COLO829 (cell line): ENCODE measurements around the gene ST6GALNAC4.

Experiments
- DNase-seq: peaks from one replicate; pipeline ENCODE4 v3.0.0; 2012; ENCODE audit warnings: low spot score

ST6GALNAC4 gene

DNA sequence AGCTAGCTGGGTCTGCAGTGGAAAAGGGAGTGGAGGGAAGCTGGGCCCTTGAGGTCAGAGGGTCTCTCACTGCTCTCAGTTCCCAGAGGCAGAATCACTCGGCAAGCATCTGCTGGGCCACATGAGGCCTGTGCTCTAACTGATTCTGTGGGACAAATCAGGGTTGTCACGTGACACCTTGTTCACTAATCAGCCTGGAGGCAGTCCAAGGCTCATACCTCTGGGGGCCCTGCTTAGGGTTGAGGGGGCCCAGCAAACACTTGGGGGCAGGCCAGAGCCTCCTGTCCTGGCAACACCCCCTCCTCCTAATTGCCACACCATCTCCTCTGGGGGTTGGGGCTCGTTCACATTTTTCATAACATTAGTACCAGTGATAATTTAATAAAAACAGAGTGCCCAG lies 29.9 kb upstream of the ST6GALNAC4 start:
- DNase-seq: no peak

DNA sequence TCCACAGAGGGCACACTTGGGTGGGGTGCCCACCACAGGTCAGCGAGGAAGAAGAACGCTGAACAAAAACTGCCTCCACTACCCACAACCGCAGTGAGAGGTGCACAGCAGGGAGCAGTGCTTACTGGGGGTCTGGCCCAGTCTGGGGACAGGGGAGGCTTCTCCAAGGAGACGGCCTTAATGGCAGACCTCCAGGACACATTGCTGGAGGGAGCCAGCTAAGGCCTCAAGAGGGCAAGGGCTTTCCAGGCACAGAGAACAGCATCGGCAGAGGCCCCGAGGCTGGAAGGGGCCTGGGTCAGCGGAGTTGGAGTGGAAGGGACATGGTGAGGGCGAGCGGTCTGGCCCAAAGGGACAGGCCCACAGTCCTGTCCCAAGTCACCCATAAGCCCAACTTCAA lies 29.1 kb upstream of the ST6GALNAC4 start:
- no peak for DNase-seq

DNA sequence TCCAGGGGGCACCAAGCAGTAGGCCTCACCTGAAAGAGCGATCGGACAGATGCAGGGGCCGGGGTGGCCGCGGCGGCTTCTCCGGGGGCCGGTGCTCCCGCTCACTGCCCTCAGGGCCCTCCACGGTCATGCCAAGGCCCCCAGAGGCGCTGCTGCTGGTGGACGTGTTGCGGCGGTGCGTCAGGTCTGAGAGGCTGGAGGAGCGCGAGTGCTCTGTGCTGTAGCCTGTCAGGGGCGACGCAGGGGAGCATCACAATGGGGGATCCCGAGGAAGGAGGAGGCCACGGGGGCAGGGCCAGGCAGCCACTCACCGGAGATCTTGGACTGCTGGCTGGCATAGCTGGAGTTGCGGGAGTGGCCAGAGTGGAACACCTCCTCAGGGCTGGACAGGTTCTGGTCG lies 28.5 kb upstream of the ST6GALNAC4 start:
- DNase-seq: no peak

GRCh38 chr9:127944586-127945218 lies 27.9 kb upstream of the ST6GALNAC4 start:
- no peak for DNase-seq

GRCh38 chr9:127943731-127944144 lies 26.9 kb upstream of the ST6GALNAC4 start:
- DNase-seq: peak; percentile 83

- no peak for DNase-seq
Measured at GRCh38 chr9:127943011-127943662, 26.3 kb upstream of the ST6GALNAC4 start.

- peak; percentile 69 for DNase-seq
Measured at GRCh38 chr9:127942216-127943010, 25.6 kb upstream of the ST6GALNAC4 start.

DNA sequence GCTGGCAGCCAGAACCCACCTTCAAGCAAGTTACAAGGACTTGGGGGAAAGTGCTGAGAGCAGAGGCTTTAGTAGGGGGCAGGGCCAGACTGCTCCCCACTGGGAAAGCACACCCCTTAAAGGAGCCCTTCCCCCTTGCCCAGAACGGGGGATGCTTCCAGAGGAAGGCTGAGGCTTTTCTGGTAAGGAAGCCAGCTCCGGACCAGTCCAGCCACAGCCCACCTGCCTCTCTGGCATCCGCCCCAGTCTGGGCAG lies 25.0 kb upstream of the ST6GALNAC4 start:
- DNase-seq: no peak

GRCh38 chr9:127941062-127941960 lies 24.5 kb upstream of the ST6GALNAC4 start:
- DNase-seq: no peak

GRCh38 chr9:127940593-127940992 lies 23.8 kb upstream of the ST6GALNAC4 start:
- DNase-seq: no peak

- no peak for DNase-seq
Measured at GRCh38 chr9:127938298-127938690, 21.5 kb upstream of the ST6GALNAC4 start.

DNA sequence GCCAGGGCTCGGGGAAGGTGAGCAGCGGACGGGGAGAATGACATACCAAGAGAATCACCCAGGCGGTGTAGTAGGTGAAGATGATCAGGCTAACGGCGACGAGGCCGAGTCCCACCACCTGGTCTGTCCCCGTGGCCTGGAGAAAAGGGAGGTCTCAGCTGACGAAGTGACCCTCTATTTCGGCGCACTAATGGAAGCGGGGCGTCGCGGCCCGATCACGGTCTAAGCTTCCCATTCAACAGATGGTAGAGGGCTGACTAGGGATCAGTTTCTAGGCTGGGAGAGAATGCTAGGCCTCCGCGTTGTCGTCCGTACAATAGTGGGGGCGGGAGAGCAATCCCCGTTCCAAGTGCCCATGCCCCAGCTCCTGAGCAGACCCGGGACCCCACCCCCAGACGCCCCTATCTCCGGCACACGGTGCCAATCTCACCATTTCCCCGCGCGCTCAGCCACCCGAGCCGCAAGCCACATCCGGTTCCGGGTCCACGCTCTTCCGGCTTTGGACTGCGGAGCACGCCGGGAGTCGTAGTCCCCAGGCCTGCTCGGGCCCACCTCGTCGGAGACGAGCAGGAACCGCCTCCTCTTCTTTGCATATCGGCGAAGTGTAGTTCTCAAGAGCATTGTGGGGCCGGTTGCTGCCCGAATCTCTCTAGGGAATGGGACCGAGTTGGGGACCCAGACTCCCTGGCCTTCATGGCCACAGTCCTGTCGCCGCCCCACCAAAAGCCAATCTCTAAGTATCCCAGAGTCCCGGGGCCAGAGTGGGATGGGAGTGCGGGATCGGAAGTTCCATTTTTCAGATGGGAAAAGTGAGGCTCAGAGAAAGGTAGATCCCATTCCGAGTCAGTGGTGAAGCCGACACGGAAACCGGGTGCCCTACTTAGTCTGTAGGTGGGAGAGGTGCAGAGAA lies 20.8 kb upstream of the ST6GALNAC4 start, which contains the start of gene DPM2:
TSS of gene DPM2 (minus strand) at position 467 of the 910 bp plus-strand sequence. CDS start at position 433, 34 bp downstream.
- DNase-seq: peak; percentile 90

DNA sequence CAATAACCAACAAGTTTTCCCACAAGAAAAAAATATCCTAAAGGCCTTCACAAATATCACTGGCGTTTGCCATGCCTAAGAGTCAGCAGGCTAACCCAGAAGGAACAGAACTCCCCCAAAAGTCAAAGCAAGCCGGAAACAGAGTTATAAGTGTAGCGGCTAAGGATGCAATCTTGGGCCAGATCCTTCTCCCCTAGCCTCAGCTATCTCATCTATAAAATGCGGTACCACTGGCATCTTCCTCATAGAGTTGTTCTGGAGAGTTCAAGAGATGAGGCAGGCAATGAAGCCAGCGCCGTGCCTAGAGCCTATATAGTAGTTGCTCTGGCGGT lies 20.2 kb upstream of the ST6GALNAC4 start:
- DNase-seq: no peak

DNA sequence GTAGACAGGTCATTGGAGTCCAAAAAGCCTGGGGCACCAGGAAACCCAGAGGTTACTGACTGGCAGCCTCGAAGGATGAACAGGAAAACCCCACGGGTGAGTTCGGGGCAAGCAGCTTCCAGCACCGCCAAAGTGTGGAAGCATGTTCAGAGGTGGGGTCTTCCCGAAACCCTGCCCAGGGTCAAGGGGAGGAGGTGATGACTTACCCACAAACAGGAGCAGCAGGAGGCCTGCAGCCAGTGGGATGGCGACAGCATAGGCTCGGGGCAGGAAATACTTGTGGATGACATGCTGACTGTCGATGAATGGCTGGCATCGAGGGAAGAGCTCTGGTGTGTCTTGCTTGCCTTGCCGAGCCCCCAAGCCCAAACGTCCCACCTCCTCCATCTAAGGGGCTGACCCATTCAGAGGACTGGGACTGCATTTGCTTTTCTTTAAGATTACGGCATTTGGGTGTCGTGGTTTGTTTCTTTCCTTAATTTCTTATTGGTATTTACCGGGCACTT lies 19.6 kb upstream of the ST6GALNAC4 start:
- no peak for DNase-seq

DNA sequence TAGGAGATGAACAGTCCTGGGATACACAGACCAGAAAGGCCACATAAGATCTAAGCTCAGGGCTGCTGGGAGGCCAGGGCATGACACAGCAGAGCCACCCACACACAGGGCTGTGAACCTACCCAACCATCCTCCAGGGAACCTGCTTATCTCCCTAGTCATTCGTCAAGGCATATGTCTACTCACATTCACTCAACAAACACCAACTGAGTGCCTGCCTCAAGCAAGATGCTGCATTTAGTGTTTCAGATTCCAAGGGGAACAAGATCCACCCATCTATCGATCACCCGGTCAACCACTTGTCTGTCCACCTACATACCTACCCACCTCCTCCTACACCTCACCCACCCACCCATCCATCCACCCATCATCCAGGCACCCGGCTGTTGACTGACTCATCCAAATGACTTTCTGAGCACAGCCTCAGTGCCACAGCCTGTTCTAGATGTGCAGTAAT lies 19.0 kb upstream of the ST6GALNAC4 start:
- DNase-seq: no peak

DNA sequence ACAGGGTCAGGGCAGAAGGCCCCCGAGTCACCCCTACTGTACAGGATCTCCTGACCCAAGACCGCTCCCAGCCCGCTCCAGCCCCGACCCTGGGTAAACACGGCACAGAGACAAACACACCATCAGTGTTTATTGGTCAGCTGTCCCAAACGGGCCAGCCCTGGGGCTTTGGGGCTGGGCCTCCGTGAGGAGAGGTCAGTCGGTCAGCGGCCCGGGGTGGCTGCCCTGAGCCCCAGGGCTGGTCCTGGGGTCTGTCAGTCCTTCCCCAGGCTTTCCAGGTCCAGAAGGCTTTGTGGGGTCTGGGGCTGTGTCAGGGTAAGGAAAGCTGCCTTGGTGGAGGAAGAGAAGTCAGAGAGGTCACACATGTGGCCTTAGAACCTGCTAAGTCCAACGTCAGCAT lies 18.1 kb upstream of the ST6GALNAC4 start:
- DNase-seq: no peak

- DNase-seq: no peak
Measured at GRCh38 chr9:127934248-127934647, 17.4 kb upstream of the ST6GALNAC4 start.

GRCh38 chr9:127931092-127931881 lies 14.4 kb upstream of the ST6GALNAC4 start:
- no peak for DNase-seq

- peak; percentile 95 for DNase-seq
Measured at GRCh38 chr9:127930231-127931091, 13.6 kb upstream of the ST6GALNAC4 start, which contains the start of gene PIP5KL1. Gene PIP5KL1, minus strand, starts transcription at chr9:127930777. Its CDS starts 25 bp downstream, at chr9:127930752.
